Liver (tissue), 9 donors: ENCODE data around the gene HID1. TPM values are rescaled to one million over a fixed set of nuclear protein-coding genes. Genes with fewer than 3 reads are reported as not detected.

Experiments used
- DNase-seq: peaks from one replicate; pipeline ENCODE4 v3.0.0-alpha.2; 2017; ENCODE audit warnings: low spot score
- H3K27ac ChIP-seq, 2 donors: one replicate each; pipeline ENCODE4 v1.7.0; 2013; ENCODE audit warnings: inconsistent platforms in 2 of 2, low read length in 2 of 2, control low read depth in 1 of 2, low read depth in 1 of 2, mild to moderate bottlenecking in 1 of 2
- H3K27me3 ChIP-seq, 4 donors: one replicate each; pipeline versions ENCODE4 v1.6.1 to v1.7.0; 2013; ENCODE audit warnings: low read length in 3 of 4, inconsistent platforms in 1 of 4, mild to moderate bottlenecking in 1 of 4, moderate library complexity in 1 of 4; ENCODE audit not compliant: control insufficient read depth in 4 of 4, insufficient read depth in 4 of 4
- H3K36me3 ChIP-seq, 4 donors: one replicate each; pipeline versions ENCODE4 v1.6.1 to v1.7.0; 2013; ENCODE audit warnings: low read length in 3 of 4, mild to moderate bottlenecking in 3 of 4, low read depth in 1 of 4, moderate library complexity in 1 of 4; ENCODE audit not compliant: control insufficient read depth in 4 of 4, insufficient read depth in 3 of 4
- H3K4me1 ChIP-seq, 4 donors: one replicate each; pipeline versions ENCODE4 v1.6.1 to v1.7.0; 2013; ENCODE audit warnings: low read length in 3 of 4, mild to moderate bottlenecking in 3 of 4, moderate library complexity in 1 of 4; ENCODE audit not compliant: control insufficient read depth in 4 of 4, insufficient read depth in 4 of 4
- H3K4me3 ChIP-seq, 3 donors: one replicate each; pipeline versions ENCODE4 v1.6.1 to v1.7.0; 2013; ENCODE audit warnings: low read length in 3 of 3, control low read depth in 1 of 3, low read depth in 1 of 3, mild to moderate bottlenecking in 1 of 3
- H3K9ac ChIP-seq, 2 donors: one replicate each; pipeline ENCODE4 v1.7.0; 2013; ENCODE audit warnings: low read length in 2 of 2, mild to moderate bottlenecking in 2 of 2, moderate library complexity in 2 of 2, control low read depth in 1 of 2, low read depth in 1 of 2
- H3K9me3 ChIP-seq, 4 donors: one replicate each; pipeline versions ENCODE4 v1.6.1 to v1.7.0; 2013; ENCODE audit warnings: low read length in 3 of 4; ENCODE audit not compliant: control insufficient read depth in 4 of 4
- CTCF ChIP-seq: fragments of 150-350 bp; IDR thresholded peaks from 2 replicates; pipeline ENCODE4 v1.5.1; 2017; ENCODE audit warnings: improper control_type of control experiment, low read depth, low read length; ENCODE audit not compliant: missing input control
- FOXA1 ChIP-seq: IDR thresholded peaks from 2 replicates; pipeline ENCODE4 v1.6.1; 2016; ENCODE audit warnings: antibody characterized with exemption
- FOXA2 ChIP-seq: IDR thresholded peaks from 2 replicates; pipeline ENCODE4 v1.6.1; 2016; ENCODE audit warnings: antibody characterized with exemption
- GABPA ChIP-seq, 2 donors: IDR thresholded peaks in 1 of 2; conservative IDR thresholded peaks in 1 of 2; 2 replicates each; pipeline ENCODE4 v1.6.1; 2016; ENCODE audit warnings: antibody characterized with exemption in 2 of 2, mild to moderate bottlenecking in 1 of 2, moderate library complexity in 1 of 2
- JUND ChIP-seq, 2 donors: IDR thresholded peaks; 2 replicates each; pipeline ENCODE4 v1.6.1; 2016; ENCODE audit warnings: antibody characterized with exemption in 2 of 2
- NR2F2 ChIP-seq: IDR thresholded peaks from 2 replicates; pipeline ENCODE4 v1.6.1; 2016; ENCODE audit warnings: antibody characterized with exemption
- YY1 ChIP-seq: IDR thresholded peaks from 2 replicates; pipeline ENCODE4 v1.6.1; 2016; ENCODE audit warnings: antibody characterized with exemption, mild to moderate bottlenecking
- WGBS: extraction: QIAGEN DNeasy Blood & Tissue Kit; methylation state at CpG from one replicate; pipeline ENCODE4 v1.1.7; 2013; 5-methylcytosine and 5-hydroxymethylcytosine counted together
- polyA plus RNA-seq, 2 donors: library from polyadenylated mRNA; stranded (reverse) in 1 of 2; unstranded in 1 of 2; fragments of 200-250 nt in 1 of 2; fragments of >200 nt in 1 of 2; fragmentation: Nextera tagmentation in 1 of 2; extraction: Ambion mirVana in 1 of 2; gene quantifications; one replicate each; pipeline versions ENCODE4 v1.2.1 to v1.2.3, GENCODE V29; 2013 to 2015
- total RNA-seq, 2 donors: library from RNA; depleted of rRNA; stranded (reverse); fragments of >200 nt; gene quantifications; one replicate each; pipeline ENCODE4 v1.2.3, GENCODE V29; 2014
- donor health status: healthy.
- donor health status: healthy.
- donor health status: healthy.
- donor health status: healthy.
- donor health status: healthy.

Gene HID1
- total and polyA plus RNA-seq, 4 donors, result 2.7 to 6.2 (median 3.7) TPM

GRCh38 chr17:74949455-74950115 lies 23.0 kb downstream of the HID1 start:
- DNase-seq, result no peak
- Histone ChIP-seq H3K9ac (no peak overlapping the region), H3K27ac (no peak overlapping the region), H3K4me1 (no peaks in the 10 kb centered on the region), H3K4me3 (no peak overlapping the region), H3K27me3 (no peaks in the 10 kb centered on the region), H3K36me3 (no peaks in the 10 kb centered on the region), H3K9me3 (no peaks in the 10 kb centered on the region)
- WGBS, result 69% methylated on average over 12 of the region's 12 CpGs
- no peak for TF ChIP-seq CTCF
- TF ChIP-seq NR2F2, result no peak
- no peak for TF ChIP-seq YY1
- no peak for TF ChIP-seq JUND (IDR thresholded peaks at IDR 0.05)

GRCh38 chr17:74947041-74947754 lies 25.4 kb downstream of the HID1 start:
- no peak for DNase-seq
- Histone ChIP-seq H3K27ac (no peak overlapping the region), H3K4me1 (no peaks in the 10 kb centered on the region), H3K36me3 (no peaks in the 10 kb centered on the region), H3K27me3 (peaks cover 0 to 2% (median 0%) of the 10 kb centered on the region in 4 donors), H3K4me3 (no peak overlapping the region), H3K9me3 (no peaks in the 10 kb centered on the region), H3K9ac (no peak overlapping the region)
- TF ChIP-seq FOXA1, result no peak
- WGBS, result 94% methylated on average over 17 of the region's 17 CpGs

- DNase-seq, result no peak
- no peak overlapping the region for H3K9ac ChIP-seq
- peaks cover 0 to 2% (median 0%) of the 10 kb centered on the region in 4 donors for H3K27me3 ChIP-seq
- H3K9me3 ChIP-seq, result no peaks in the 10 kb centered on the region
- no peaks in the 10 kb centered on the region for H3K36me3 ChIP-seq
- TF ChIP-seq FOXA2 (no peak), JUND (IDR thresholded peaks at IDR 0.05) (no peak)
- WGBS, result 87% methylated on average over 14 of the region's 14 CpGs
- no peaks in the 10 kb centered on the region for H3K4me1 ChIP-seq
- no peak overlapping the region for H3K27ac ChIP-seq
- H3K4me3 ChIP-seq, result no peak overlapping the region
Measured at GRCh38 chr17:74946641-74947040, 25.9 kb downstream of the HID1 start.

DNA sequence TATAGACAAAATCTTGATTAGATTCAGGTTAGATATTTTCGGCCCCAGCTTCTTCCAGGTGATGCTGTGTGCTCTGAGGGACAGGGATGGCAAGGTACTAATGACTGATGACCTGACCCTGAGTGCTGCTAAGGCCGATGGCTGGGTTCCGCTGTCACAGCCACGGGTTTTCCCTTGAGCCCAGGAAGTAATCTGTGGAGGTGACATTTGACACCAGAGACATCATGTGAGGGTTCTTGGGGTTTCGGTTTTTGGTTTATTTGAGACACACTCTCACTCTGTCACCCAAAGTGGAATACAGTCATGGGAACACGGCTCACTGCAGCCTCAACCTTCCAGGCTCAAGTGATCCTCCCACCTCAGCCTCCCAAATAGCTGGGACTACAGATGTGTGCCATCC lies 27.0 kb downstream of the HID1 start:
- Histone ChIP-seq H3K36me3 (no peaks in the 10 kb centered on the region), H3K27ac (no peak overlapping the region), H3K27me3 (peaks cover 0 to 2% (median 0%) of the 10 kb centered on the region in 4 donors), H3K9ac (no peak overlapping the region), H3K4me1 (no peaks in the 10 kb centered on the region), H3K4me3 (no peak overlapping the region), H3K9me3 (no peaks in the 10 kb centered on the region)
- 51% methylated on average over 6 of the region's 6 CpGs for WGBS
- no peak for TF ChIP-seq YY1
- TF ChIP-seq GABPA (IDR thresholded peaks at IDR 0.05 in 1 of 2, conservative IDR thresholded peaks at IDR 0.05 in 1 of 2), result no peak
- no peak for DNase-seq
